GM13976 (cell line): Measurements from ENCODE around the gene PDE11A.
A peak's percentile ranks its signal among the peaks of the same experiment; 100 is the strongest.

Source experiments
- DNase-seq: peaks from one replicate; pipeline ENCODE4 v3.0.0; 2012; ENCODE audit warnings: low spot score
- in situ Hi-C: fragments of 300-500 bp; cut with MboI; formaldehyde crosslinking; loops from one replicate; pipeline ENCODE4 v1.12.0; 2022; ENCODE audit warnings: low sequenced_read_pairs, mixed read lengths, inconsistent platforms; ENCODE audit not compliant: unreplicated experiment
- TF ChIP-seq, protein P1 (sequence below): IDR thresholded peaks from 2 replicates; pipeline ENCODE4 v1.5.1; 2012; ENCODE audit warnings: borderline replicate concordance, mild to moderate bottlenecking; ENCODE audit not compliant: insufficient read depth; ENCODE audit errors: extremely low read depth, missing control alignments, control extremely low read depth

PDE11A gene

DNA sequence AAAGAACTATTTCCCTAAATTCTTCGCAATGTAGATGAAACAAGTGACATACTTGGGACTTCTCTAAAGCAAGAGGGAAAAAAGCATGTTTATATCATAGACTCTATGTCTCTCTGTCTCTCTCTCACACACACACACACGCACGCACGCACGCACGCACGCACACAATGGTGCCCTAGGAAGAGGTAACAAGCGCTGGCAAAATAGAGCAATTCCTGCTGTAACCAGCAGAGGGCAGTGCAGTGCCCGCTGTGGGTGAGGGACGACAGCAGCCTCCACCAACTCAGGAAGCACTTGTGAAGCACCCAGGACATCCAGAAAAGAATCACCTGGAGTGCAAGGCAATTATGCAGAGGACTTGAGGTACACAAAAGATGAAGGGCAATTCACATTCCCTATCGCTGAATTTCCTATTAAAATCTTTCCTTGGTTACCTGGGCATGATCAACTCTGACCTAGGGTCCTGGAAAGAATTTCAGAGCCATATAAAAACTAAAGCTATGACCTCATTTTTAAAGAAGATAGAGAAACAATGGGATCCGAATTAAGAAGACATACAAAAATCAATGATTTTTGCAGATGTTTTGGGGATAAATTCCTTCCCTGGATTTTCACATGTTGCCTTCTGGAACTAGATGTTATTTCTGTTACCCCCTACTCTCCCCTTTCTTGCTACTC, 166.4 kb downstream of the PDE11A start:
- DNase-seq, result peak; percentile 54
- TF ChIP-seq, protein P1, sequence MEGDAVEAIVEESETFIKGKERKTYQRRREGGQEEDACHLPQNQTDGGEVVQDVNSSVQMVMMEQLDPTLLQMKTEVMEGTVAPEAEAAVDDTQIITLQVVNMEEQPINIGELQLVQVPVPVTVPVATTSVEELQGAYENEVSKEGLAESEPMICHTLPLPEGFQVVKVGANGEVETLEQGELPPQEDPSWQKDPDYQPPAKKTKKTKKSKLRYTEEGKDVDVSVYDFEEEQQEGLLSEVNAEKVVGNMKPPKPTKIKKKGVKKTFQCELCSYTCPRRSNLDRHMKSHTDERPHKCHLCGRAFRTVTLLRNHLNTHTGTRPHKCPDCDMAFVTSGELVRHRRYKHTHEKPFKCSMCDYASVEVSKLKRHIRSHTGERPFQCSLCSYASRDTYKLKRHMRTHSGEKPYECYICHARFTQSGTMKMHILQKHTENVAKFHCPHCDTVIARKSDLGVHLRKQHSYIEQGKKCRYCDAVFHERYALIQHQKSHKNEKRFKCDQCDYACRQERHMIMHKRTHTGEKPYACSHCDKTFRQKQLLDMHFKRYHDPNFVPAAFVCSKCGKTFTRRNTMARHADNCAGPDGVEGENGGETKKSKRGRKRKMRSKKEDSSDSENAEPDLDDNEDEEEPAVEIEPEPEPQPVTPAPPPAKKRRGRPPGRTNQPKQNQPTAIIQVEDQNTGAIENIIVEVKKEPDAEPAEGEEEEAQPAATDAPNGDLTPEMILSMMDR, result peak; percentile 88
- in situ Hi-C loops, result no loop called here

DNA sequence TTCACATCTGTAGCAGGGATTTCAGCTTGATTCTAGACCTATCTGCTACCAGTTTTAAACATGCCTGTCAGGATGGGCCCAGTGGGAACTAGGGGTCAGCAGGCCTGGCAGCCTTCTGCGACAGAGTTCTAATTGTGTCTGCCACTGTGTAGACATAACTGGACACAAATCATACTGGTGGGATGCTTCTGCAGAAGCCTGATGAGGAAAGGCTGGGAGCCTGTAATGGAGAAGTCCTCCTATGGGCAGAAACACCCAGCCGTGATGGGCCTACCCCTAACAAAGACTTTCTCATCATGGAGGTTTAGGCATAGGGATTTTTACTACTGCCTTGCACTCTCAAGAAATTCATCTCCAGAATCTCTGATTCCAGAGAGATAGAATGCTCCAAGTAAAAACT, 166.9 kb downstream of the PDE11A start:
- in situ Hi-C loops, result no loop called here
- DNase-seq, result no peak

DNA sequence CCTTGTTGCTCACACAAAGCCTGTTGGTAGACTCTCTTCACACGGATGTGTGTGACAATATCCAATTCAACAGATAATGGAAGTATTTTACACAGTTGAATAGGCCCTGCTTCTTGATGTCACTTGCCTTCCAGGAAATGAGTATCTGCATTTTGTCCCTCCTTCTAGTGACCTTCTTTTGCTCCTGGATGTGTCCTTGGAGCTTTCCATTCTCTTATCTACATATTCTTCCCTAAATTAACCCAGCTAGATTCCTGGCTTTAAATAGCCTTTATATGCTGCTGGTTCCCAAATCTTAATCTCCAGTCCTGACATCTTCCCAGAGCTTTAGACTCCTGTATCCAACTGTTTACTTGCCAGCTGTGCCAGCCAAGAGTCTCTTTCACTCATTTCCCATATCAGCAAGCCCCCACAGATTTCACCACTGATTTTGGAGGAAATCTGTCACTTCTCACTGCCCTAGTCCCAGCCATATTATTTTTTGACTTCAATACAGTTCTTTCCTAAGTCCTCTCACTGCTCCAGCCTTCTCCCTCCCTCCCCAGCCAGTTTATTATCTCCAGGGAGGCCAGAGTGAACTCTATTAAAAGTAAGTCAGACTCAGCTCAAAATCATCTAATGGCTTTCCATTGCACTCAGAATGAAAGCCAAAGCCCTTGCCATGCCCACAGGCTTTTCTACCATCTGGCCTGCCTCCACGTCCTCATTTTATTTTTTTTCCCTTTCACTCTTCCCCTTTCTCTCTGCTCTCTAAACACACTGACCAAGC, 170.0 kb downstream of the PDE11A start:
- in situ Hi-C loops, result no loop called here
- DNase-seq, result no peak
- TF ChIP-seq, protein P1, result no peak

More for the DNA sequence above, 166.9 kb downstream of the PDE11A start:
- TF ChIP-seq, protein P1, result no peak

DNA sequence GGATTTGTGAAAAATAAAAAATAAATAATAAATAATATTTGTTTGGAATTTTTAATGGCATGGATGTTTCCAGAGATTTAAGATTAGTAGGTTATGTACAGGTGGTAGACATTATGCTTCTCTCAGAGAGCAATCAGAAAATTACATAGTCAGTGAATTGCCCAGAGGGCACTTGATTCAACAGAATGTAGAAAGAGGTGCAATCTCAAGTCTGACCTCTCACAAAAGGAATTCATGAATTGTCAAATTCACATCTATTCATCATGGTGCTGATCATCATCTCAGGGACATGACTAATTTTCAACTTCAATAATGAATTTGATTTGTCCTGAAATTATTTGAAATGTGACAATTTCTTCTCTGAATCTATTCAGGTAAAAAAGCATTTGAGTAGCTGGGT, 172.5 kb downstream of the PDE11A start:
- no peak for DNase-seq
- TF ChIP-seq, protein P1, result no peak
- in situ Hi-C loops, result no loop called here

DNA sequence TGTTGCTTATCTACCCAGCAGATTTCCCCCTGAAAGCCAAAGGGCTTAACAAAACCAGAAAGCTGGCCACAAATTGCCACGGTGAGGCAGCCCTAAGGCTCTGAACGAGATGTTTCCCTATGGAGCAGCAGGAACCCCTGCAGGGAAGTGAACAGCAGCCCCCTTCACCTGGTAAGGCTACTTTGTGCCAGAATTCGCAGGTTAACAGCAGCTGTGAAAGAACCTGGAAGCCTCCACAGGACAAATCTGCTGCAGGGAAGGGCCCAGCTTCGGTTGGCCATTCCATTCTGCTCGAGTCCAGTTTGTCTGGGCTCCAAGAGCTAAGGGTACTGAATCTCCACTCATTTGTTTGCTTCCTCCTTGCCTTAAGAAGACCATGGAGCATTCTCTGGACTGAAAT, 175.3 kb downstream of the PDE11A start:
- TF ChIP-seq, protein P1, result no peak
- DNase-seq, result no peak
- in situ Hi-C loops, result no loop called here

DNA sequence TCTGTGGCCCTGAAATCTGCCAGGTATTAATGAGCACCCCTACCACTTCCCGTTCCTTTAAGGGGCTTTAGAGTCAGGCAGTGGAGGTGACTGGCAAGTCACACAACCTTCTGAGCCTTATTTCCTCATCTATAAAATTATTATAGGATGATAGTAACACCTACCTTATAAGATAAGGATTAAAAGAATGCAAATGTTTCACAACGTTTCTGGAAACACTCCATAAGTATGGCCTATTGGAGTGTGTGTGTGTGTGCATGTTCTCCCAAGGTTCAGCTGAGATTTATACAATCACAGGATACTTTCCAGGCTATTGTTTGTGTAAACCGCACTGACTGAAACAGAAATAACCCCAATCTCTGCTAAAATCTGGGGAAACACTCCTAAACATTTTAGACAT, 176.0 kb downstream of the PDE11A start:
- TF ChIP-seq, protein P1, result no peak
- DNase-seq, result no peak
- in situ Hi-C loops, result no loop called here
